Glutamatergic neuron (in vitro differentiated cells): ENCODE results near the gene ANKH. TPM values are rescaled to one million over a fixed set of nuclear protein-coding genes. Genes with fewer than 3 reads are reported as not detected.

Source experiments
- DNase-seq: peaks from one replicate; pipeline ENCODE4 v3.0.0; 2022
- H3K27ac Mint-ChIP-seq: one replicate; pipeline ENCODE4 v1.8.0; 2020; ENCODE audit warnings: mild to moderate bottlenecking, mixed read lengths, inconsistent platforms; ENCODE audit not compliant: unreplicated experiment
- H3K27me3 Mint-ChIP-seq: one replicate; pipeline ENCODE4 v1.8.0; 2020; ENCODE audit warnings: mild to moderate bottlenecking, moderate library complexity, mixed read lengths, inconsistent platforms; ENCODE audit not compliant: unreplicated experiment
- H3K36me3 Mint-ChIP-seq: one replicate; pipeline ENCODE4 v1.8.0; 2020; ENCODE audit warnings: mild to moderate bottlenecking, mixed read lengths, inconsistent platforms; ENCODE audit not compliant: unreplicated experiment
- H3K4me1 Mint-ChIP-seq: one replicate; pipeline ENCODE4 v1.8.0; 2020; ENCODE audit warnings: mild to moderate bottlenecking, low read depth, mixed read lengths, inconsistent platforms; ENCODE audit not compliant: unreplicated experiment
- H3K4me3 Mint-ChIP-seq: one replicate; pipeline ENCODE4 v1.8.0; 2020; ENCODE audit warnings: mild to moderate bottlenecking, mixed read lengths, inconsistent platforms; ENCODE audit not compliant: unreplicated experiment
- H3K9me3 Mint-ChIP-seq: one replicate; pipeline ENCODE4 v1.8.0; 2020; ENCODE audit warnings: mild to moderate bottlenecking, moderate library complexity, mixed read lengths, inconsistent platforms; ENCODE audit not compliant: unreplicated experiment
- CTCF ChIP-seq: fragments of 200-600 bp; sonication (generic); IDR thresholded peaks from one replicate; pipeline ENCODE4 v1.5.0; 2021; ENCODE audit not compliant: partially characterized antibody, unreplicated experiment
- total RNA-seq: library from RNA; stranded (reverse); fragmentation: NEBNext Ultra II Directional; extraction: Animal tissue kit (Norgen Biotek cat#: 25700); gene quantifications from one replicate; pipeline ENCODE4 v1.2.1, GENCODE V29; 2021; ENCODE audit not compliant: unreplicated experiment

Gene ANKH
- total RNA-seq, 1 donor from 2014 or later: 83.3 TPM

GRCh38 chr5:14735944-14736343 lies 135.6 kb downstream of the ANKH start:
- Mint-ChIP-seq H3K27ac (peak overlapping the region; percentile 62), H3K4me3 (no peak overlapping the region), H3K27me3 (peaks cover 6% of the 10 kb centered on the region), H3K36me3 (peaks cover 8% of the 10 kb centered on the region), H3K9me3 (peaks cover 7% of the 10 kb centered on the region), H3K4me1 (peaks cover 46% of the 10 kb centered on the region)
- DNase-seq: no peak
- TF ChIP-seq CTCF: no peak

- no peak overlapping the region for H3K4me3 Mint-ChIP-seq
- no peak for TF ChIP-seq CTCF
- peaks cover 6% of the 10 kb centered on the region for H3K27me3 Mint-ChIP-seq
- no peak for DNase-seq
- H3K36me3 Mint-ChIP-seq: peaks cover 12% of the 10 kb centered on the region
- peaks cover 36% of the 10 kb centered on the region for H3K4me1 Mint-ChIP-seq
- H3K9me3 Mint-ChIP-seq: peaks cover 7% of the 10 kb centered on the region
- no peak overlapping the region for H3K27ac Mint-ChIP-seq
Observed at GRCh38 chr5:14734396-14734795, 137.2 kb downstream of the ANKH start.

- no peak overlapping the region for H3K4me3 Mint-ChIP-seq
- peaks cover 6% of the 10 kb centered on the region for H3K27me3 Mint-ChIP-seq
- DNase-seq: no peak
- TF ChIP-seq CTCF: no peak
- H3K27ac Mint-ChIP-seq: peak overlapping the region; percentile 12
- peaks cover 12% of the 10 kb centered on the region for H3K36me3 Mint-ChIP-seq
- H3K4me1 Mint-ChIP-seq: peaks cover 32% of the 10 kb centered on the region
- peaks cover 7% of the 10 kb centered on the region for H3K9me3 Mint-ChIP-seq
Observed at GRCh38 chr5:14733661-14734060, 137.9 kb downstream of the ANKH start.

- no peak for TF ChIP-seq CTCF
Observed at GRCh38 chr5:14732991-14733390, 138.6 kb downstream of the ANKH start.

GRCh38 chr5:14730881-14731280 lies 140.7 kb downstream of the ANKH start:
- peaks cover 34% of the 10 kb centered on the region for H3K4me1 Mint-ChIP-seq
- no peak overlapping the region for H3K4me3 Mint-ChIP-seq

More at GRCh38 chr5:14732991-14733390, 138.6 kb downstream of the ANKH start:
- peaks cover 12% of the 10 kb centered on the region for H3K36me3 Mint-ChIP-seq
- no peak for DNase-seq
- H3K27me3 Mint-ChIP-seq: peaks cover 6% of the 10 kb centered on the region
- peak overlapping the region; percentile 12 for H3K27ac Mint-ChIP-seq
- H3K4me1 Mint-ChIP-seq: peaks cover 29% of the 10 kb centered on the region
- peaks cover 5% of the 10 kb centered on the region for H3K9me3 Mint-ChIP-seq
- no peak overlapping the region for H3K4me3 Mint-ChIP-seq

More at GRCh38 chr5:14730881-14731280, 140.7 kb downstream of the ANKH start:
- peaks cover 12% of the 10 kb centered on the region for H3K36me3 Mint-ChIP-seq
- H3K27ac Mint-ChIP-seq: peak overlapping the region; percentile 46
- no peak for TF ChIP-seq CTCF
- peaks cover 4% of the 10 kb centered on the region for H3K9me3 Mint-ChIP-seq
- DNase-seq: no peak
- peaks cover 8% of the 10 kb centered on the region for H3K27me3 Mint-ChIP-seq
